Measurements from ENCODE around the gene MIEF1. TPM values are rescaled to one million over a fixed set of nuclear protein-coding genes. Genes with fewer than 3 reads are reported as not detected.

Gene MIEF1
- total RNA-seq, 6 experiments from 2014 or later: 26.4 to 32.8 (median 28.7) TPM

DNA sequence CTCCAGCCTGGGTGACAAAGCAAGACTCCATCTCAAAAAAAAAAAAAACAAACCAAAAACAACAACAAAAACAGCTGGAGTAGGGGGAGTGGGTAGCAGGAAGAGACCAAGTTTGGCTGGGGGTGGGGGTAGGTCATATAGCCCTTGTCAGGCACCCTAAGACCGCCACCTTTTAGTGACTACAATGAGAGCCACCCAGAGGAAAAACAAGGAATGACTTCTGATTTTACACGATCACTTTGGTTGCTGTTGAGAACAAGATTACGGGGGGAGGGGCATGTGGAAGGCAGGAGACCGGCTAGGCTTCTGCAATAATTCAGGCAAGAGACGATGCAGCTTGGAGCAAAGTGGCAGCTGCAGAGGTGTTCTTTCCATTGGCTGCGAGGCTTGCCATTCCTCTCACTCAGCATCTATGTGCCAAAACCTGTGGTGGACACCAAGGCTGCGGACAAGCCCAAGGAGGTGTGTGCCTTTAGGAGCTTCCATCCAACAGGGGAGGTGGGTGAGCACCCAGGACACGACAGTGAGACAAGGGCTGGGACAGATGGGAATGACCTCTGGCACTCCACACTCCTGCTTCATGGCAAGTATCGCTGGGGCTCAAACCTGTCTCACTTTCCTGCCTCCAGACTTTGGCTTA is 28.7 kb downstream of the MIEF1 start:
- no peak for DNase-seq
- H3K36me3 Mint-ChIP-seq (ENCODE audit: low read depth): peaks cover 20% of the 10 kb centered on the region
- no peaks in the 10 kb centered on the region for H3K9me3 Mint-ChIP-seq
- H3K27ac Mint-ChIP-seq: peak overlapping the region; percentile 54
- H3K4me3 Mint-ChIP-seq: peak overlapping the region; percentile 91
- TF ChIP-seq, protein P1, sequence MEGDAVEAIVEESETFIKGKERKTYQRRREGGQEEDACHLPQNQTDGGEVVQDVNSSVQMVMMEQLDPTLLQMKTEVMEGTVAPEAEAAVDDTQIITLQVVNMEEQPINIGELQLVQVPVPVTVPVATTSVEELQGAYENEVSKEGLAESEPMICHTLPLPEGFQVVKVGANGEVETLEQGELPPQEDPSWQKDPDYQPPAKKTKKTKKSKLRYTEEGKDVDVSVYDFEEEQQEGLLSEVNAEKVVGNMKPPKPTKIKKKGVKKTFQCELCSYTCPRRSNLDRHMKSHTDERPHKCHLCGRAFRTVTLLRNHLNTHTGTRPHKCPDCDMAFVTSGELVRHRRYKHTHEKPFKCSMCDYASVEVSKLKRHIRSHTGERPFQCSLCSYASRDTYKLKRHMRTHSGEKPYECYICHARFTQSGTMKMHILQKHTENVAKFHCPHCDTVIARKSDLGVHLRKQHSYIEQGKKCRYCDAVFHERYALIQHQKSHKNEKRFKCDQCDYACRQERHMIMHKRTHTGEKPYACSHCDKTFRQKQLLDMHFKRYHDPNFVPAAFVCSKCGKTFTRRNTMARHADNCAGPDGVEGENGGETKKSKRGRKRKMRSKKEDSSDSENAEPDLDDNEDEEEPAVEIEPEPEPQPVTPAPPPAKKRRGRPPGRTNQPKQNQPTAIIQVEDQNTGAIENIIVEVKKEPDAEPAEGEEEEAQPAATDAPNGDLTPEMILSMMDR (IDR thresholded peaks at IDR 0.05): peak; percentile 61
- H3K4me1 Mint-ChIP-seq (ENCODE audit: low read depth): peaks cover 57% of the 10 kb centered on the region
- peaks cover 5% of the 10 kb centered on the region; the same call in 1 of the 2 replicates for H3K27me3 Mint-ChIP-seq (ENCODE audit: insufficient read depth)

DNA sequence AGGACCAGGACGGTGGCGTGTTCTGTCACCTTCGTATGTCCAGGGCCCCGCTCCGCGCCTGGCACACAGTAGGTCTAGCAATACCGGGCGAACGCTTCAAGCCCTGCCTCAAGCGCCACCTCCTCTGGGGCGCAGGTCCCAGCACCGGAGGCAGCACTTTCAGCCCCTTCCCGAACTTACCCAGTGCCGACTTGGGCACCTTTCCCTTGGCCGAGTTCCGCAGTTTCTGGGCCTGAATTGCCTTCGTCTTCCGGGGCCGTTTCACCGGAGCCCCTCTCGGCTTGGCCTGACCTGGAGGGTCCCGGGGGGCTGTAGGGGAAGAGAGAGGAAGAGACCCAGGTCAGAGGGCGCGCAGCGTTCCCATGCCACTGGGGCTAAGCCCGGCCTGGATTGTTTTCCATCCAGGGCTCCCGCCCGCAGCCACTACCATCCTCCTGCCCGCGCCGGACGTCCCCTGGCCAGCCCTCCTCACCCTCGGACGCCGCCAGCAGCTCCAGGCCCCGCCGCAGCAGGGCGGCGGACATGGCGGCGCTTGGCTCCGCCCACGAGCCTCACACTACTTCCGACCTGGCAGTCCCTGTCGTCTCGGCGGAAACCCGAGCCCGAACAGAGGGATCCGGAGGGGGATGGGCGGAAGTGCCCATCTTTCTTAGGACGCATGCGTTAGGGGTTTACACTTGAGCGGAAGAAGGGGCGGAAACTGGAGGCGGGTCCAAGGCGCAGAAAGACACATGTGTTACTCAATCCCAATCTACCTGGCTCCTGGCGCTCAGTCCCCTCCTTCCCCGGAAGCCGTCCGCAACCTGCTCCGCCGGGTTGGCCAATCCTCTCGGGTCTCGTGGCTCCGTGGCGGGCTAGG is 30.4 kb downstream of the MIEF1 start, which contains the start of gene RPS19BP1:
RPS19BP1 (minus strand) TSS at position 534 of the 859 bp plus-strand sequence; CDS start at position 524, 10 bp downstream.
- Mint-ChIP-seq H3K36me3 (ENCODE audit: low read depth) (peaks cover 20% of the 10 kb centered on the region), H3K4me3 (peak within 1 kb of the TSS; percentile 91), H3K27ac (peak within 1 kb of the TSS; percentile 87), H3K9me3 (no peaks in the 10 kb centered on the region), H3K27me3 (ENCODE audit: insufficient read depth) (peaks cover 6% of the 10 kb centered on the region), H3K4me1 (ENCODE audit: low read depth) (peaks cover 52% of the 10 kb centered on the region)
- TF ChIP-seq, protein P1 (IDR thresholded peaks at IDR 0.05): no peak
- peak; percentile 98 for DNase-seq

DNA sequence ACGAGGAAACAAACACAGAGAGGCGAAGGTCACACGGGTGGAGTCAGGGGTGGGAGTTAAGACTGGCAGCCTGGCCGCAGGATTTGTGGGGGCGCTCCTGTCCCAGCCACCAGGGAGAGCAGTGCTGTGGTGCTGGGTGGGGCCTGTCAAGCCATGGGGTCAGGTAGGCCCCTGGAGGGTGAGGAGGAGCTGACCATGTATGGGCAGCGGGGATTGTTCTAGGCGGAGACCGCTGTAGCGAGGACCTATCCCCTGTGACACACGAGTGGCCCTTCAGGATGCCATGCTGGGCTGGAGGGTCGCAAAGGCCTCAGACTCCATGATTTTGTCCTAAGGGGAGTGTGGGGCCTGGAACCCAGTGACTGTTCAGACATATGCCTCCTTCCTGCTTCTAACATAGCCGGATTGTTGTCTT is 32.0 kb downstream of the MIEF1 start:
- no peak for DNase-seq
- TF ChIP-seq, protein P1 (IDR thresholded peaks at IDR 0.05): no peak
- H3K9me3 Mint-ChIP-seq: no peaks in the 10 kb centered on the region
- H3K27me3 Mint-ChIP-seq (ENCODE audit: insufficient read depth): peaks cover 4% of the 10 kb centered on the region
- peaks cover 20% of the 10 kb centered on the region for H3K36me3 Mint-ChIP-seq (ENCODE audit: low read depth)
- H3K27ac Mint-ChIP-seq: peak overlapping the region; percentile 54; the same call in 1 of the 2 replicates
- H3K4me3 Mint-ChIP-seq: no peak overlapping the region
- H3K4me1 Mint-ChIP-seq (ENCODE audit: low read depth): peaks cover 35% of the 10 kb centered on the region

DNA sequence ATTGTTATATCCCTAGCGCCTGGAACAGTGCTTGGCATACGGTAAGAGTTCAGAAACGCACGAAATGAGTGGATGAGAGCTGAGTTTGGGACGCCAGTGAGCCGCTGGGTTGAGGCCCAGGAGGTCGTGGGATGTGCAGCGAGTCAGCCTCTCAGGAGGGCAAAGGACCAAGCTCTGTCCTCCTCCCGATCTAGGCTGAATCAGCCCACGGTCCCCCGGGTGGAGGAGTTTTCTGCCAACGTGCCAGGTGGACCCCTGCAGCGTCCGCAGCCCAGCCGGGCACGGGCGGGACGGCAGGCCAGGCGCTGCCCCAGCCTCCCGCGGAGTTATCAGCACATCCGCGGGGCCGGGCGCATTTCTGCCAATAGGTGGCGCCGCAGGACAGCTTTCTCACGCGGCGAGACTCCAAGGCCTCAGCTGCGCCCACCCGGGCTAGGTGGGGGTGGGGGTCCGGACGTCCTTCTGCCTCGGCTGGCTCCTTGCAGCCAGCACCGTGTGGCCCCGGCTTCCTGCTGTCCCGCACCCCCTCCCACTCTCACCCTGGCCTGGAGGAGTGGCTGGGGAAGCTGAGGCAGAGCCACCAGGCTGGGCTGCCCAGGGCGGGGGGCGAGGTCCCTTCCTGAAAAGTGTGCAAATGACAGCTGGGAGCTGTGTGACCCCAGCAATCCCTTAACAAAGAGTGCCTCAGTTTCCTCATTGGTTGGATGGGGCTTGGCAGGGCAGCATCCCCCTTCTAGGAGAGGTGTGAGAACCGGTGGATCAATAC is 32.7 kb downstream of the MIEF1 start:
- H3K4me1 Mint-ChIP-seq (ENCODE audit: low read depth): peaks cover 29% of the 10 kb centered on the region
- TF ChIP-seq, protein P1 (IDR thresholded peaks at IDR 0.05): peak; percentile 98
- peaks cover 3% of the 10 kb centered on the region for H3K27me3 Mint-ChIP-seq (ENCODE audit: insufficient read depth)
- H3K36me3 Mint-ChIP-seq (ENCODE audit: low read depth): peaks cover 19% of the 10 kb centered on the region
- peak overlapping the region; percentile 54; the same call in 1 of the 2 replicates for H3K27ac Mint-ChIP-seq
- no peak for DNase-seq
- H3K9me3 Mint-ChIP-seq: no peaks in the 10 kb centered on the region
- H3K4me3 Mint-ChIP-seq: no peak overlapping the region

DNA sequence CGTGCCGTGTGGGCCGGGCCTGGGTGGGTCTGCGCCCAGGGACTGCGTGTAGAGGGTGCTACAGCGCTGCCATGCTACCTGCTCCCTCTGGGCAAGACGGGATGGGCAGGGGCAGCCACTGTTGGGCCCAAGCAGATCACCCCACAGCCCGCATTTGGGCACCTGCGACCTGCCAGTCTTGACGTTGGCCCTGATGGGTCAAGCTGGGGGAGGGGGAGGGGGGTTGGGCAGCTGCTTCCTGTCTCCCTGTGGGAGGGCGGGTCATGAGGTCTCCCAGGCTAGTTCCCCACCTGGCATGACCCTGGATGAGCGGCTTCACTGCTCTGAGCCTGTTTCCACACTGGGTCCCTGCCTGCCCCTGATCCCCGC is 33.3 kb downstream of the MIEF1 start:
- Mint-ChIP-seq H3K36me3 (ENCODE audit: low read depth) (peaks cover 14% of the 10 kb centered on the region), H3K27me3 (ENCODE audit: insufficient read depth) (peaks cover 8% of the 10 kb centered on the region), H3K27ac (no peak overlapping the region), H3K4me3 (no peak overlapping the region), H3K4me1 (ENCODE audit: low read depth) (peaks cover 23% of the 10 kb centered on the region), H3K9me3 (no peaks in the 10 kb centered on the region)
- DNase-seq: no peak
- TF ChIP-seq, protein P1 (IDR thresholded peaks at IDR 0.05): no peak
